ENCODE results near the gene GRIN3A.
A peak's percentile ranks its signal among the peaks of the same experiment; 100 is the strongest.
"Not testable (repeated sequence)": the region's sequence is repeated elsewhere in the genome, so short reads cannot be mapped to it uniquely, and the experiment has no call there.

The GRIN3A gene

DNA sequence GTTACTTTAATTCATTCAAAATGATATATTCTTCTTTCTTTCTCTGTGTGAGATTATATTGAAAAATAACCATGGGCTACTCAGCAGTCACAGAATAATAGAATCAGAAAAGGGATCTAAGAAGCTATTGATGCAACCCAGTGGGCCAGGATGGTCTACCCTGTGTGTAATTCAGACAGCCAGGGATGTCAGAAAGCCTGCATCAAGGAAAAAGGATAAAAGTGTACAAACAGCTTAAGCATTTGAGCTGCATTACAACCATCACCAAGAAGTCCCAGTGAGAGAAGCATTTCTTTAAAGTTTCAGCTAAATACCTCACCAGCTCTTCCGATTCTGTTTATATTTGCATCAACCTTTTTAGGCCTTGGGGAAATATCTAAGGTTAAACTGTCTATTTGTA lies 105.8 kb downstream of the GRIN3A start:
- DNase-seq (ENCODE audit: low spot score): no peak

DNA sequence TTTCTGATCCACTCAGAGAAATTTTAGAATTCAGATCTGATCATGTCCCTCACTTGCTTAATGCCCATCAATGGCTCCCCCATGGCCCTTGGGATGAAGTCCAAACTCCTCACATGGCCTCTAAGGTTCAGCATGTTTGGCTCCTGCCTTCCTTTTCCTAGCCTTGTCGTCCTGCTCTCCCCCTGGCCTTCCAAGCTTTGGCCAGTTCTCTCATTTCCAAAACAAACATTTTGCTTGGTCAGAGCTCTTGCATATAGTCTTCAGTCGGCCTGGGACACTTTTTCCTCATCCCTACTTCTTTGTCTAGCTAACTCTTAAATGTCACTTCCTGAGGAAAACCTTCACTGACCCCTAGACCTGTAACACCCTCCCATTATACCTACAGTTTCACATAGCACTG lies 106.6 kb downstream of the GRIN3A start:
- DNase-seq (ENCODE audit: low spot score): no peak

DNA sequence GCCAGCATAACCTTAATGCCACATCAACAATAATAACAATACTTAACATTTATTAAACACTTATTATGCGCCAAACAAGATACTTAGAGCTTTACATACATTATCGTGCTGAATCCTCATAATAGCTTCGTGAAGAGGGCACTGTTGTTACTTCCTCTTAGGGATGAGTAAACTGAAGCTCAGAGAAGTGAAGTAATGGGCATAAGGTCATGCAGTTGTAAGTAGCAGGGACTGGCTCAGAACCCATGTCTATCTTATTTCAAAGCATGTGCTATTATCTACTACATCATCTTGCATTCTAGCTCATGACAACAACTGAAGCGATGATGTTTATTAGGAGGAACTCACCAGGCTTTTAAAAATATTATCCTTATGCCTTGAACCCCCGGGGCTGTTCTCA lies 108.8 kb downstream of the GRIN3A start:
- no peak for DNase-seq (ENCODE audit: low spot score)

DNA sequence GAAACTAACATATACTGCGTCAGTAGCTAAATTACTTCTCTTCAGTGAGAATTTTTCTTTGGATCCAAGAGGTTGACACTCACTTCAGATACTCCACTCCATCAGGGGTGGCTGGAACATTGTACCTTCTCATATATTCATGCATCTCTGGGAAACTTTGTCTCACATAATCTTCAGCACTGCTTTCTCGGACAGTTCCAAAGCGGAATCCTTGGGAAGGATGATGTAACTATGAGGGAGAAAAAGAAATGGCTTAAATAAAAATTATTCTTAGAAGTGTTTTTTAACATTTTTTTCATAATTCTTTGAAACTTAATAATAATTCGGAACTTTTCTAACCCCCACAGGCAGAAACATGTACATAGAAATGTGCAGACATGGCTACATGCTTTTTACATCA lies 110.3 kb downstream of the GRIN3A start:
- DNase-seq (ENCODE audit: low spot score): no peak

DNA sequence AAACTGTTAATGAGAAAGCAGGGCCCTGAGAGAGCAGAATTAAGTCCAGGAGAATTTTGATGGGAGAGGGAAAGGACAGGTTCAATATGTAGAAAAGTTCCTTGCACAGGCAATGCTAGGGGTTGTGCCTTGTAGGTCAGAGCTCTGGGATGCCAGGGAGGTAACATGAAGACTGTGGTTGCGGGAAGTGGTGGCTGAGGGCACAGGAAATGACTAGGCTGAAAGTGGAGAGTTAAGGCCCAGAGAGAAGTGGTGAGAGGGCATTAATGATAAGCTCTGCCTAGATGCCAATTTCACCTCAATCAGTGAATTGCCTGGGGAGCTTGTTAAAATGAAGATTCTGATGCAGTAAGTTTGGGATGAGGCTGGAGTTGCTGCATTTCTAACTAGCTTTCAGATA lies 112.2 kb downstream of the GRIN3A start:
- no peak for DNase-seq (ENCODE audit: low spot score)

DNA sequence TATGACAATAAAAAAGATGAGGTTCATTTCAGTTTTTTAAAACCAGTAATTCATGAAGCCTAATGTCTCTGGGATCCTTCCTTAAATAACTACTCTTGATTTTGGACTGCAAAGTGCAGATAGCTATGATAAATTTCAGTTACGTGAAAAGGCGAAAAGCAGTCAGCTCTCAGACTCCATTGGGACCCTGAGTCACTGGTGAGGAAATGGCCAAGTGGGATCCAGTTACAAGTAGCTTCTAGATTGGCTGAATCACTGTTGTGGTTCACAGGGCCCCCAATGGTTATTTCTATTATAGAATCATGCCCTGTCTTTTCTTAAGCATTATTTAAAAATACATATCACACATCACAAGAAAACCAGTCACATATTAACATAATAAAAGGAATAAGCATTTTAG lies 112.6 kb downstream of the GRIN3A start:
- no peak for DNase-seq (ENCODE audit: low spot score)

DNA sequence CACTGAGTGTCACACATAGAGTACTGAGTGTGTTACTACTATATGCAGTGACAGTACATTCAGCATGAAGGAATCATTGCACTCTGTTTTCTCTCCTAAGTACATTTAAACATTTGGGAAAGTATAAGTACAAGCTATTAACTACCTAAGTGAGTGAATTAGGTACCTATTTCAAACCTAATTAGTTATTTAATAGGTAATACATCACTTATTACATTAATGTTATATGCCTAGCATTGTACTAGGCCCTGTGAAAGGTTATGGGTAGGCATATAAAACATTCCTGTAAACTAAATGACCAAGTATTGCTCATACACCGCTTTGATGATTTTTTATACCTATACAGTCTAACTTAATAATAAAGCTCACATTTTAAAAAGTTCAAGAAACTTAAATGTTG lies 118.0 kb downstream of the GRIN3A start:
- DNase-seq (ENCODE audit: low spot score): no peak

DNA sequence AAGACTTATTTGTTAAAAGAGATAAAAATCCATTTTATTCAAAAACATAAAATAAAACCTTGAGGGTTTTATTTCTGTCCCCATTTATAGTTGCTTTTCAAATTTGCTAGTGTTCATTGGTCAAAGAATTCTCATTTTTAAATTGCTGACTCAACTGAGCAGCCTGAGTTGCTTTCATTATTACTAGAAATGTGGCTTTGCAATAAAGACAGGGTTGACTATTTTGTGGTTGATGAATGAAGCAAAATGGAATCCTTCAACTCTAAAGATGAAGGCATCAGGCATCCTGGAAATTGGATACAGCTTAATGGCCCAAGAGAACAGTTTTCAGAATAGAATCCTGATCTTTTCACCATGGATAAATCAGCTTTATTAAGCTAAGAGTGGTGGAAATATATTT lies 119.7 kb downstream of the GRIN3A start:
- no peak for DNase-seq (ENCODE audit: low spot score)

DNA sequence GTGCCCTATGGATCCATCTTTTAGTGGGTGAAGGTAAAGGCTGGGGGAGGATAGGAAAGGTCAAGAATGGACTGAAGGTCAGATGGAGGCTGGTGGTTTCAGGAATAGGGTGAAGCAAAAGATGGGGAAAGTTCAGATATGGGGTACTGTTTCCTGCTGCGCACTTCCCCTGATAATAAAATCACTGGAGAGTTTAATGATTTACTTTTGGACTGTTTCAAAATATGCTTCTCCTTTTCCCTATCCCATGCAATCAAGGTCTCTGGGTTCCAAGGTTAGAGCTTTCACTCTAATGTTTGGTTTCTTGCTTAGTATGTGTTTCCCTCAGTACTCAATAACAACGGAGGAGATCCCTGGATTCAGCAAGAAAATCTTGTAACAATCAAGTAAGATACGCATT lies 132.9 kb downstream of the GRIN3A start:
- no peak for DNase-seq (ENCODE audit: low spot score)

DNA sequence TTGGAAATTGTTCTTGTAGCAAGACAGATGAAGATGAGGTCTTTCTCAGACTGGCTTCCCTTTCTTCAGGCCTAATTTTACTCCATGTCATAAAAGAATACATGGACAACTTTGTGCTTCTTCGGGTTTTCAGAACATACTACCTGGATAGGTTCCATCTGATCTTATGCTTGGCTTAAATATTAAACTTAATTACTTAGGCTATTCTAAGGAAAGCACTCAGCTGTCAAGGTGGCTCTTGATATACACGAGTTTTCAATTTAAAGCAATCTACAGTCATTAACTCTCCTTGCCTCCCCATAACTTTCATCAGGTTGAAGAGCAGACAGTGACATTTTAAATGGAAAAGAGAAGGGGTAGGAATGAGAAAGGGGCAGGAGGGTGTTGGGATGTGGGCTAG lies 134.2 kb downstream of the GRIN3A start:
- DNase-seq (ENCODE audit: low spot score): no peak

DNA sequence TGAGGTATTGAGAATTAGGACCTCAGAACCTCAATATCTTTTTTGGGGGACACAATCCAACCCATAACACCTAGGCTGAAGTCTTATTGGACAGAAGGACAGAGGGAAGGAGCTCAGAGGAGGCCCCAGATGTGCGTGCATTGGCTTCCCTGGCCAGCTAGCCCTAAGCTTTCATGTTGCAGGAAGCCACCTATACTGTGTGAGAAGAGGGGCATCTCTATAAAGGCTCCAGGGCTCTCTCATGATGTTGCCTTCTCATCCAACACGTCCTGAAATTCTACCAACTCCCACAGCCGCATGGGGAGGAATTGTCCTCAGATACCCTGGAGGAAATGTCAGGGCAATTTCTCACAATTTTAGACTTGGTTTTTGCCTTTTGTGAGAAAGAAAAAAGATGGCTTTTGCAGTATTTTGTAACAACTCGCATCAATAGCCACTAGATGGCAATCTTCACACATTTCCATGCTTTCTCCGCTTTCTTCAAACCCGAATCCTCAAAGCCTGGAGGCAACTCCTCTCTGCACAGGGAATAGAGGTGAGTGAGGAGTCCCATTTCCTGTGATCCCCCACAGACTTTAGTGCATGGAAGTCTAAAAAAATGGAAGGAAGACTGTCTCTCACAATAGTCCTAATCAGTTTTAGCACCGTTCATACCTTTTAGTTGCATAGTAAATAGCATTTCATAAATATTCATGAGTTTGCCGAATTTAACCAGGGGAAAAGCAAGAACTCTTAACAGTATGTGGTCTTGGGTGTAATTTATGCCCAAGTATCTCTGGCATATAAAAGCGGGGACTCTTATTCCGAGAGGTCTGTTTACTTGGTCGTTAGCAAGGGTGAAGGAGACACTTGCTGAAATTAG lies 136.3 kb downstream of the GRIN3A start:
- DNase-seq (ENCODE audit: low spot score): peak; percentile 74

DNA sequence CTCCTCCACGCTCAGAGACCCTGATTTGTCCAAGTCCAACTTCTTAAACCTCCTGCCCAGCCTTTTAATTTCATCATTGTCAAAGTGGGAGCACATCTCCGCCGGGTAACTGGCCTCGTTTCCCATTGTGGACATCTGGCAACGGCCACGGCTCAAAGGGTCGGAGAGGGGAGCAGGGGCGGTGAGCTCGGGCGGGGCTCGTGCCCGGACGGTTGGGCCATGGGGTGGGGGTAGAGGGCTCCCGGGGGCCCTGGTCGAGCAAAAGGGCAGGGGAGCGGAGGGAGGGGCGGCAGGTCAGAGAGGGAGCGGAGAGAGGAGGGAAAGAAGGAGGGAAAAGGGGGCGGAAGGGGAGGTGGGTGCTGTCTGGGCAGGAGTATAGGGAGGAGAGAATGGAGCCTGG lies 143.7 kb downstream of the GRIN3A start, which contains the start of gene PPP3R2:
PPP3R2 (minus strand) TSS at position 174 of the 400 bp plus-strand sequence; CDS start at position 126, 48 bp downstream.
- DNase-seq (ENCODE audit: low spot score): no peak

DNA sequence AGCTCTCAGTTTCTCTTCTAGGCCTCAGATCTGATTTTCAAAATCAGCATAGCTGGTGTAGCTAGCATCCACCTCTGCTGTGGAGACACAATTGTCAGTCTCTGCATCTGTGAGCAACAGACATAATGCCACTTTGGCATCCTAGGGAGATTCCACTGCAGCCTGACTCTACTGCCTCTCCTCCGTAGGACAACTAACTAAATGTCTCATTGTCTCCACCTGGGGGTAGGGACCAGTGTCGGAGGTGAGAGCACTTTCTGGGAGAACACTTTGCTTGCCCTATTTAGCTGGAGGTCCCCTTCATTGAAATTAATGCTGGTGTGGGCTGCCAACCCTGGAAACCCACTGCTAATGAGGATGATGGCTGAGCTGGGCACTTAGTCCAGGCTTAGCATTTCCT lies 145.1 kb downstream of the GRIN3A start:
- no peak for DNase-seq (ENCODE audit: low spot score)

DNA sequence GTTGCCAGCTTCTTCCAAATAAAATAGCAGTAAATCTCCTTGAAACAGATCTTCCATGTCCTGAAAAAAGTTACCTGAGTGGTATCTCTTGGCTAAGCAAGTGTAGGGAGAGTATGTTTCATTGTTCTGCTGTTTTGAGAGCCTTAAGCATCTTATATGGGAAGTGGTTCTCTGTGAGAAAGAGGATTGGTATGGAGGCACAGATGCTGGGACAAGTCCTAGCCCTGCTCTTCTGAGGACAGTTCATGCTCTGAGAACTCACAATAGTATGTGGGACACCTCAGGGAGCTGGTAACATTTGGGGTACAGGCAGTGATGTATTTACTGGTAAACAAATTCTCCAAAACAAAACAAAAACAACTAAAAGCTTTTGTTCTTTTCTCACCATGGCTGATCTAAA lies 145.7 kb downstream of the GRIN3A start:
- no peak for DNase-seq (ENCODE audit: low spot score)

DNA sequence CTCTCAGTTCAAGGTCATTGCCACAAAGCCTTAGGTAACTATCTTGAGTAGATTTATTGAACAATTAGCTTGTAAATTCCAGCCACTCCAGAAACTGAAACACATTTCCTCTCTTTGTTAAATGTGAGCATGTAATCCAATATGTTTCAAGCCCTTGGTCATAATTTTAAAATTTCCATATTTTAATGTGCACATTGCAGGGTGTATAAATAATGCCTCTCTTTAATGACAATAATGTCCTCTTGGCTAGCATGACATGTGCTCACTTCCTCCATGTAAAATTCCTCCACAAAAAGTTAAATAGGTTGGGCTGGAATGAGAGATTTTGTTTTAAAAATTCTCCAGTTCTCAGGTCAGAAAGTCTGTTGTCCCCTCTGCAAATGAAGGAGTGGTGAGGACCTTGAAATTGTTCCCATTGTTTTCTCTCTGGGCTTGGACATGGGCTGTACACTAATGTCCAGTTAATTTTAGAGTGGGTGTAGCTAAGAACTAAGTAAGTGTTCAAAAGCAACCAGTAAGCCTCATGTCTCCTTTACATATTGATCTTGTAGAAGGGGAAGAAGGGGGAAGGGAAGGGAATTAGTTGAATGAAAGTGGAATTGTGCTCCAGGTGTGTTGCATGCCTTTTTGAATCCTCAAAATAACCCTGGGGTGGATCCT lies 146.5 kb downstream of the GRIN3A start:
- no peak for DNase-seq (ENCODE audit: low spot score)

DNA sequence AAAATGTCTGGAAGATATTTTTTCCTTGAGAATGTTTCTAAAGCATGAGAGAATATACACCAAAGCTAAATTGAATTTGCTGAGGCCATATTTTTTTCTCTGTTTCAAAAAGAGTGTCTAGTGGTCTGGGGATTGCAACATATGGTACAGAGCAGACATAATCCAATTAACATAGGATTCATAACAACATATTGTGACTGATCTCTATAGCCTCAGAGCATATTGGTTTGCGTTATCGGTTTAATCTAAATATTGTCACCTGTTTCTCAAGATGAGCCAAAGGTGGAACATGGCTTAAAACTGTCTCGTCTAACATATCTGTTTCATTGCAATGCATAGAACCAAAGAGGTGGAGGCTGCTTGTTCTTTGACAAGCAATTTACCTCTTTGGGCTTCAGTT lies 147.5 kb downstream of the GRIN3A start:
- no peak for DNase-seq (ENCODE audit: low spot score)

DNA sequence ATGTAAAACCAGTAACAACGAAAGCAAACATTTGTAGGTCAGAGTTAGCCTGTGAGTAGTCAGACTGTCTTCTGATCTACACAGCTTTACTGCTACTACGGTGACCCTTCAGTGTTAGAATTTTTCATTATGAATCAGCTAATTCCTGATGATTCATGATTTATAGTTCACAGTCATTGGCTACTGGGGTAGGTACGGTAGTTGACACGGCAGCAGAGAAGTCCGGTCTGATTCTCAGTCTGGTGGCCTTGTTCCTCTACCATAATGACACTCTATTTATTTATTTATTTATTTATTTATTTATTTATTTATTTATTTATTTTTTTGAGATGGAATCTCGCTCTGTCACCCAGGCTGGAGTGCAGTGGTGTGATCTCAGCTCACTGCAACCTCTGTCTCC lies 148.4 kb downstream of the GRIN3A start:
- DNase-seq (ENCODE audit: low spot score): not testable (repeated sequence)

DNA sequence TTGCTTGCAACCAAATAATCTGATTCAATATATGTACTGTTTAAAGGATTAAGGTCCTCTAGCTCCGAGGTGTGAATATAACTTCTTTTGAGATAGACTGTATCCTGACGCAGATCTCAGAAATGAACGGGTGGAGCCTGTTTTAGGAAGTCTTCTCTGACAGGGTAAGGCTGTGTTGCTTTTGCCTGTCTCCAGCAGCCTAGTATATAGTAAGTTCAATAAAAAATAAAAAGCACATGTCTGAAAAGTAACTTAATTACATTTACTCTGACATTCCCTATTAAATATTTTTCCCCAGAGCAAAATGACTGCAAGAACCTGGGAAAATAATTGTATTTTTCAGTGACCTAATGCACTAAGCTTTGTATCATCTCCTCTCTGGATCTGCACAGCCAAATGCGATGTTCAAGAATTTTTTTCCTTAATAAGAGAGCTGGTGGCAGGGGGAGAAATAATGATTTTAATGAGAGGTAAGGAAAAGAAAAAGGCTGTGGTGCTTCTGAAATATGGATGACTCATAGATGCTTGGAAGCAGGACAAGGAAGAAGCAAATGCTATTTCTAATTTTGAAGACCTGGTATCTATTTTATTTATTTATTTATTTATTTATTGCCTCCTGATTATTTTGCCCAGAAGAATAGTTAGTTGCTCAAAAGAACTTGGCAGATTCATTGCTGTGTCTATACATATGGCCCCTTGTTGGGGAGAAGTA lies 151.0 kb downstream of the GRIN3A start:
- no peak for DNase-seq (ENCODE audit: low spot score)

DNA sequence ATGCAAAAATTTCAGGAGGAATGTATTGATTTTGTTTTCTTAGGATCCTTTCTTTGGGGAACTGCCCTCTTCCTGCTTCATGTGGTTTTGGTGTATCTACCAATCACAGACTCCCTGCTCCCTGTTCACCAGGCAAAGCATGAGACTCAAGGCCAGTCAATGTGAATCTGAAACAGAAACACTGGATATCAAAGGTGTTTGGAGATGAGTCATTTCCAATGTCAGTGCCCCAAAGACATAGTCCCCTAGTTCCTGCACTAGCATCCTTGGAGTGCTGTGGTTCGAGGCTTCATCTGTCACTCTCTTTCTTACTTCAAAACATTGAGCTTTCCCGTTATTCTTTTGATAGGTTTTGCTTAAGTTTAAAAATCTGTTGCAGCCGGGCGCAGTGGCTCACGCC lies 151.8 kb downstream of the GRIN3A start:
- DNase-seq (ENCODE audit: low spot score): no peak

DNA sequence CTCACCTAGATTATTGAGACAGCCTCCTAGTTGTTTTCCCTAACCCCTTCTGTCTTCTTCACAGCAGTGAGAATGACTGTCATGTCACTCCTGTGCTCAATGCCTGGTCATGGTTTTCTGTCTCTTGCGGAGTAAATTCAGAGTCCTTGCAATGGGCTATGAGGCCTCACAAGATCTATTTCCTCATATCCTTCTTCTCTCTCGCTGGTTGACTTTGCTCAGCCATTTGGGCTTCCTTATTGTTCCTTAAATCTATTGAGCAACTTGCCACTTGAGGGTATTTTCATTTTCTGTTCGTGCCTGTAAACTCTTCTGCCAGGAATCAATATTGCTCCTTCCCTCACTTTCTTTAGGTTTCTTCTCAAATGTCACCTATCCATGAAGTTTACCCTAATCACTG lies 152.7 kb downstream of the GRIN3A start:
- no peak for DNase-seq (ENCODE audit: low spot score)

DNA sequence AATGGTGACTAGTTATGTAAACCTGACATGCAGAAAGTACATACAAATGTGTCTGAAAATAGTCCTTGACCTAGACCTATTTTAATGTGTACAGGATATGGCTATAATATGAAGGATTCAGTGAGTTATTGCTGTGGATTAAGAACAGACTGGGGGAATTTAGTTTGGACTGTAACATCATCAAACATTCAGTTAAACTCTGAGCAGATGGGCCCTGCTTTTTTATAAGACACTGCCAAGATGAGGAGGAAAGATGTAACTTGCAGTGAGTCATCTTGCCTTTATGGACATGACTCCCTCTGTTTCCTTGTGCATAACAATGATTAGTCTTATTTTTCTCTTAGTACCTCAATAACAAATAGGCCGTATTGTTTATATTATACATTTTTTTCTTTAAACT lies 155.9 kb downstream of the GRIN3A start:
- DNase-seq (ENCODE audit: low spot score): no peak

DNA sequence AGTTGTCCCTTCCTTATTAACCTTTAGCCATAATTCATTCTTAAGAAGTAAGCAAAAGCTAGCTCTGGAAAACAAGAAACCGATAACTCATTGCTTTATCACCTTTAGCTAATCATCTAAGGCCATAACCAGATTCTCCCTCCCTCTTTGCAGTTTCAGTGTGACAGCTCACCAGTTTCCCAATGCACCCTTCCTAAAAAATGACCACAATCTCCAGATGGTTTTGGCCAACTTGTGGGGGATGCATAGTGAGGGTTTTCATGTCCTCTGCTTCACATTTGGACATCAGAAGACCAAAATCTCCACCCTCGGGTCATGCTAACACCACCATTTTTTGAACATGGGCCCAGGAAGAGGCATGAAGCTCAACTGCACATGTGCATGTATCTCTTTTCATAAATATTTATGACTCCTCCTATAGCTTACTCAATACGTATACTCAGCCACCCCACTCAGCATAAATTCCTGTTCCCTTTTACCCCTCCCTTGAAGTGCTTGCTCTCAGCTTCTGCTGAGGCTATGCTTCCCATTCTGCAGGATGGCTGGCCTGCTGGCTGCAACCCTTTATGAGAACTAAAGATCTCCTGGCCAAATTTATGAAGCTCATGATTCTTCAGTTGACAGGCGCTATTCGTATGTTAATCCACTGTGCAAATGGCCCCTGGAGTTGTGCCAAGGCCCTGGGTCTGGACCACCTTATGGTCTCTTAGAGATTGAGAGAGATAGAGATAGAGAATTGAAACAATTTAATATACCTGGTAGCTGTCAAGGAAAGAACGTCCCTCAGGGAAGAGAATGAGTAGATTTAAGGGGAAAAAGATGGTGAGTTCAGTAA lies 158.5 kb downstream of the GRIN3A start:
- DNase-seq (ENCODE audit: low spot score): no peak
